Measurements from ENCODE around the gene ZC3HAV1L. TPM values are rescaled to one million over a fixed set of nuclear protein-coding genes. Genes with fewer than 3 reads are reported as not detected.
A peak's percentile ranks its signal among the peaks of the same experiment; 100 is the strongest.
"Not testable (repeated sequence)": the region's sequence is repeated elsewhere in the genome, so short reads cannot be mapped to it uniquely, and the experiment has no call there.

ZC3HAV1L gene
- total RNA-seq, 1 donor from 2014 or later, result 21.6 TPM

GRCh38 chr7:138981332-138982203 is 54.3 kb downstream of the ZC3HAV1L start, which contains the start of gene KIAA1549:
Gene KIAA1549, minus strand, starts transcription at chr7:138981389. Its CDS starts 120 bp downstream, at chr7:138981269.
- DNase-seq (ENCODE audit: low read depth), result no peak
- no peaks in the 10 kb centered on the region for H3K36me3 ChIP-seq (ENCODE audit: control insufficient read depth, insufficient read depth, low read length)
- H3K27me3 ChIP-seq (ENCODE audit: control insufficient read depth, insufficient read depth, low read length), result no peaks in the 10 kb centered on the region
- peak within 1 kb of the TSS; percentile 67 for H3K4me3 ChIP-seq (ENCODE audit: low read depth, low read length)
- TF ChIP-seq CTCF (IDR thresholded peaks at IDR 0.05; ENCODE audit: insufficient read depth, low read length, poor library complexity, severe bottlenecking), result no peak

- no peak for DNase-seq (ENCODE audit: low read depth)
- TF ChIP-seq CTCF (IDR thresholded peaks at IDR 0.05; ENCODE audit: insufficient read depth, low read length, poor library complexity, severe bottlenecking), result no peak
- Histone ChIP-seq H3K36me3 (ENCODE audit: control insufficient read depth, insufficient read depth, low read length) (no peaks in the 10 kb centered on the region), H3K27me3 (ENCODE audit: control insufficient read depth, insufficient read depth, low read length) (no peaks in the 10 kb centered on the region), H3K4me3 (ENCODE audit: low read depth, low read length) (peak overlapping the region; percentile 67)
Measured at GRCh38 chr7:138980563-138981291, 55.1 kb downstream of the ZC3HAV1L start.

- H3K27me3 ChIP-seq (ENCODE audit: control insufficient read depth, insufficient read depth, low read length), result no peaks in the 10 kb centered on the region
- no peaks in the 10 kb centered on the region for H3K36me3 ChIP-seq (ENCODE audit: control insufficient read depth, insufficient read depth, low read length)
- H3K4me3 ChIP-seq (ENCODE audit: low read depth, low read length), result peak overlapping the region; percentile 67
- no peak for DNase-seq (ENCODE audit: low read depth)
- TF ChIP-seq CTCF (IDR thresholded peaks at IDR 0.05; ENCODE audit: insufficient read depth, low read length, poor library complexity, severe bottlenecking), result no peak
Measured at GRCh38 chr7:138979988-138980562, 55.8 kb downstream of the ZC3HAV1L start.

- no peaks in the 10 kb centered on the region for H3K36me3 ChIP-seq (ENCODE audit: control insufficient read depth, insufficient read depth, low read length)
- no peak for DNase-seq (ENCODE audit: low read depth)
- H3K4me3 ChIP-seq (ENCODE audit: low read depth, low read length), result peak overlapping the region; percentile 67
- no peaks in the 10 kb centered on the region for H3K27me3 ChIP-seq (ENCODE audit: control insufficient read depth, insufficient read depth, low read length)
- no peak for TF ChIP-seq CTCF (IDR thresholded peaks at IDR 0.05; ENCODE audit: insufficient read depth, low read length, poor library complexity, severe bottlenecking)
Measured at GRCh38 chr7:138979226-138979979, 56.4 kb downstream of the ZC3HAV1L start.

- no peak for DNase-seq (ENCODE audit: low read depth)
- Histone ChIP-seq H3K27me3 (ENCODE audit: control insufficient read depth, insufficient read depth, low read length) (no peaks in the 10 kb centered on the region), H3K4me3 (ENCODE audit: low read depth, low read length) (no peak overlapping the region), H3K36me3 (ENCODE audit: control insufficient read depth, insufficient read depth, low read length) (no peaks in the 10 kb centered on the region)
- TF ChIP-seq CTCF (IDR thresholded peaks at IDR 0.05; ENCODE audit: insufficient read depth, low read length, poor library complexity, severe bottlenecking), result no peak
Measured at GRCh38 chr7:138978541-138979184, 57.2 kb downstream of the ZC3HAV1L start.

- not testable (repeated sequence) for H3K27me3 ChIP-seq (ENCODE audit: control insufficient read depth, insufficient read depth, low read length); DNase-seq (ENCODE audit: low read depth); H3K4me3 ChIP-seq (ENCODE audit: low read depth, low read length); H3K36me3 ChIP-seq (ENCODE audit: control insufficient read depth, insufficient read depth, low read length)
Measured at GRCh38 chr7:138976161-138976560, 59.7 kb downstream of the ZC3HAV1L start.
